H9 (cell line): Measurements from ENCODE around the gene LDLRAD4. TPM values are rescaled to one million over a fixed set of nuclear protein-coding genes. Genes with fewer than 3 reads are reported as not detected.

Experiments
- DNase-seq: peaks from one replicate; pipeline ENCODE4 v3.0.0-alpha.2; 2017
- H2AFZ ChIP-seq: one replicate; pipeline ENCODE4 v1.6.1; 2013; ENCODE audit warnings: mild to moderate bottlenecking, low read length, control low read depth, moderate library complexity
- H2AK5ac ChIP-seq: 2 replicates; pipeline ENCODE4 v1.6.1; 2013; ENCODE audit warnings: low read length, control low read depth, mixed read lengths; ENCODE audit not compliant: insufficient read length
- H2BK120ac ChIP-seq: one replicate; pipeline ENCODE4 v1.6.1; 2013; ENCODE audit warnings: low read depth, mild to moderate bottlenecking, low read length, control low read depth, inconsistent platforms; ENCODE audit not compliant: poor library complexity, severe bottlenecking
- H2BK12ac ChIP-seq: 2 replicates; pipeline ENCODE4 v1.6.1; 2013; ENCODE audit warnings: low read length, control low read depth, mixed read lengths, low read depth; ENCODE audit not compliant: insufficient read length
- H2BK15ac ChIP-seq: 2 replicates; pipeline ENCODE4 v1.6.1; 2013; ENCODE audit warnings: low read depth, low read length, control low read depth
- H2BK20ac ChIP-seq: one replicate; pipeline ENCODE4 v1.6.1; 2013; ENCODE audit warnings: low read depth, mild to moderate bottlenecking, low read length, control low read depth, inconsistent platforms; ENCODE audit not compliant: poor library complexity, severe bottlenecking
- H2BK5ac ChIP-seq: 2 replicates; pipeline ENCODE4 v1.6.1; 2013; ENCODE audit warnings: low read length, control low read depth, mixed read lengths; ENCODE audit not compliant: insufficient read length
- H3K14ac ChIP-seq: 2 replicates; pipeline ENCODE4 v1.6.1; 2013; ENCODE audit warnings: low read length, control low read depth; ENCODE audit not compliant: insufficient read depth
- H3K18ac ChIP-seq: 2 replicates; pipeline ENCODE4 v1.6.1; 2013; ENCODE audit warnings: low read depth, mild to moderate bottlenecking, mixed read lengths, low read length, control low read depth; ENCODE audit not compliant: insufficient read length
- H3K23ac ChIP-seq: 2 replicates; pipeline ENCODE4 v1.6.1; 2013; ENCODE audit warnings: low read length, control low read depth, mixed read lengths, low read depth; ENCODE audit not compliant: insufficient read length
- H3K23me2 ChIP-seq: 2 replicates; pipeline ENCODE4 v1.6.1; 2013; ENCODE audit warnings: low read depth, mild to moderate bottlenecking, mixed read lengths, low read length, control low read depth; ENCODE audit not compliant: insufficient read length, poor library complexity, severe bottlenecking
- H3K27ac ChIP-seq: 2 replicates; pipeline ENCODE4 v1.5.1; 2013; ENCODE audit warnings: low read length, control low read depth, mixed read lengths, low read depth; ENCODE audit not compliant: insufficient read length
- H3K27me3 ChIP-seq: 2 replicates; pipeline ENCODE4 v1.6.1; 2013; ENCODE audit warnings: low read length, control low read depth, inconsistent platforms; ENCODE audit not compliant: insufficient read depth
- H3K4ac ChIP-seq: 2 replicates; pipeline ENCODE4 v1.6.1; 2013; ENCODE audit warnings: low read depth, mild to moderate bottlenecking, control low read depth, inconsistent platforms, low read length, moderate library complexity
- H3K4me1 ChIP-seq: 2 replicates; pipeline ENCODE4 v1.6.1; 2013; ENCODE audit warnings: low read length, control low read depth, inconsistent platforms; ENCODE audit not compliant: insufficient read depth
- H3K4me2 ChIP-seq: 2 replicates; pipeline ENCODE4 v1.6.1; 2013; ENCODE audit warnings: low read length, control low read depth, mixed read lengths; ENCODE audit not compliant: insufficient read length, insufficient read depth
- H3K56ac ChIP-seq: 2 replicates; pipeline ENCODE4 v1.6.1; 2013; ENCODE audit warnings: low read depth, mild to moderate bottlenecking, mixed read lengths, low read length, control low read depth; ENCODE audit not compliant: insufficient read length
- H3K79me1 ChIP-seq: 2 replicates; pipeline ENCODE4 v1.6.1; 2013; ENCODE audit warnings: low read depth, mild to moderate bottlenecking, moderate library complexity, low read length, control low read depth, inconsistent platforms; ENCODE audit not compliant: insufficient read depth, poor library complexity, severe bottlenecking
- H3K79me2 ChIP-seq: 2 replicates; pipeline ENCODE4 v1.6.1; 2013; ENCODE audit warnings: low read length, control low read depth, inconsistent platforms; ENCODE audit not compliant: insufficient read depth
- H3K9ac ChIP-seq: 2 replicates; pipeline ENCODE4 v1.6.1; 2013; ENCODE audit warnings: low read length, control low read depth, mixed read lengths; ENCODE audit not compliant: insufficient read length; ENCODE audit errors: extremely low read depth
- H3K9me3 ChIP-seq: one replicate; pipeline ENCODE4 v1.6.1; 2013; ENCODE audit warnings: low read depth, low read length, inconsistent platforms; ENCODE audit not compliant: control insufficient read depth
- H3T11ph ChIP-seq: one replicate; pipeline ENCODE4 v1.6.1; 2013; ENCODE audit warnings: mild to moderate bottlenecking, low read length, control low read depth, inconsistent platforms
- H4K20me1 ChIP-seq: one replicate; pipeline ENCODE4 v1.6.1; 2013; ENCODE audit not compliant: control insufficient read depth, insufficient read length, insufficient read depth
- H4K5ac ChIP-seq: 2 replicates; pipeline ENCODE4 v1.6.1; 2013; ENCODE audit warnings: low read depth, mild to moderate bottlenecking, mixed read lengths, low read length, control low read depth; ENCODE audit not compliant: insufficient read length
- H4K8ac ChIP-seq: replicated peaks from 2 replicates; pipeline ENCODE4 v1.6.1; 2013; ENCODE audit warnings: low read length, control low read depth, mixed read lengths, low read depth; ENCODE audit not compliant: insufficient read length
- H4K91ac ChIP-seq: 2 replicates; pipeline ENCODE4 v1.6.1; 2013; ENCODE audit warnings: low read depth, mild to moderate bottlenecking, moderate library complexity, mixed read lengths, low read length, control low read depth; ENCODE audit not compliant: insufficient read length
- H3K27ac Mint-ChIP-seq, 3 experiments: 2 replicates in 2 of 3; 3 replicates in 1 of 3; pipeline ENCODE4 v1.8.0; 2020 to 2021; ENCODE audit warnings: mixed read lengths in 3 of 3, mild to moderate bottlenecking in 1 of 3, moderate library complexity in 1 of 3
- H3K27me3 Mint-ChIP-seq: 2 replicates; pipeline ENCODE4 v1.8.0; 2021; ENCODE audit warnings: low read depth, mild to moderate bottlenecking, moderate library complexity, mixed read lengths
- H3K36me3 Mint-ChIP-seq, 3 experiments: 2 replicates in 2 of 3; 3 replicates in 1 of 3; pipeline ENCODE4 v1.8.0; 2020 to 2021; ENCODE audit warnings: low read depth in 3 of 3, mixed read lengths in 3 of 3; ENCODE audit not compliant: insufficient read depth in 1 of 3
- H3K4me1 Mint-ChIP-seq, 2 experiments: 2 replicates each; pipeline ENCODE4 v1.8.0; 2020; ENCODE audit warnings: mixed read lengths in 2 of 2
- H3K4me3 Mint-ChIP-seq, 2 experiments: 2 replicates in 1 of 2; 3 replicates in 1 of 2; pipeline ENCODE4 v1.8.0; 2020 to 2021; ENCODE audit warnings: mild to moderate bottlenecking in 2 of 2, mixed read lengths in 2 of 2, moderate library complexity in 1 of 2
- H3K9me3 Mint-ChIP-seq, 2 experiments: 2 replicates in 1 of 2; 3 replicates in 1 of 2; pipeline ENCODE4 v1.8.0; 2020; ENCODE audit warnings: mild to moderate bottlenecking in 2 of 2, mixed read lengths in 2 of 2, moderate library complexity in 1 of 2
- WGBS: extraction: QIAGEN DNeasy Blood & Tissue Kit; methylation state at CpG from one replicate; pipeline ENCODE4 v1.1.7; 2013; ENCODE audit warnings: missing lambda C conversion rate, low lambda C conversion rate, mixed read lengths; ENCODE audit not compliant: insufficient read length; ENCODE audit errors: extremely low coverage; 5-methylcytosine and 5-hydroxymethylcytosine counted together
- total RNA-seq: library from RNA; stranded (reverse); gene quantifications from 2 replicates; pipeline ENCODE4 v1.2.1, GENCODE V29; 2021
- TF ChIP-seq, protein P1 (sequence below): fragments of 200-600 bp; sonication (generic); conservative IDR thresholded peaks from 3 replicates; pipeline ENCODE4 v1.8.0; 2021; ENCODE audit warnings: antibody characterized with exemption, mild to moderate bottlenecking

Gene LDLRAD4
- total RNA-seq, 1 experiment from 2014 or later, result 3.9 TPM

GRCh38 chr18:13213036-13213795 lies 5.3 kb upstream of the LDLRAD4 start:
- H2AK5ac ChIP-seq, result no peak overlapping the region
- H2BK120ac ChIP-seq, result no peak overlapping the region
- H3K56ac ChIP-seq, result no peak overlapping the region
- H3K4me1 ChIP-seq, result no peaks in the 10 kb centered on the region
- H3K79me2 ChIP-seq, result no peaks in the 10 kb centered on the region
- H3K9me3 ChIP-seq, result no peaks in the 10 kb centered on the region
- H3K27ac Mint-ChIP-seq, result no peak overlapping the region
- H2BK12ac ChIP-seq, result no peak overlapping the region
- TF ChIP-seq, protein P1, sequence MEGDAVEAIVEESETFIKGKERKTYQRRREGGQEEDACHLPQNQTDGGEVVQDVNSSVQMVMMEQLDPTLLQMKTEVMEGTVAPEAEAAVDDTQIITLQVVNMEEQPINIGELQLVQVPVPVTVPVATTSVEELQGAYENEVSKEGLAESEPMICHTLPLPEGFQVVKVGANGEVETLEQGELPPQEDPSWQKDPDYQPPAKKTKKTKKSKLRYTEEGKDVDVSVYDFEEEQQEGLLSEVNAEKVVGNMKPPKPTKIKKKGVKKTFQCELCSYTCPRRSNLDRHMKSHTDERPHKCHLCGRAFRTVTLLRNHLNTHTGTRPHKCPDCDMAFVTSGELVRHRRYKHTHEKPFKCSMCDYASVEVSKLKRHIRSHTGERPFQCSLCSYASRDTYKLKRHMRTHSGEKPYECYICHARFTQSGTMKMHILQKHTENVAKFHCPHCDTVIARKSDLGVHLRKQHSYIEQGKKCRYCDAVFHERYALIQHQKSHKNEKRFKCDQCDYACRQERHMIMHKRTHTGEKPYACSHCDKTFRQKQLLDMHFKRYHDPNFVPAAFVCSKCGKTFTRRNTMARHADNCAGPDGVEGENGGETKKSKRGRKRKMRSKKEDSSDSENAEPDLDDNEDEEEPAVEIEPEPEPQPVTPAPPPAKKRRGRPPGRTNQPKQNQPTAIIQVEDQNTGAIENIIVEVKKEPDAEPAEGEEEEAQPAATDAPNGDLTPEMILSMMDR, result no peak
- H3K27me3 ChIP-seq, result peaks cover 8% of the 10 kb centered on the region; the same call in 1 of the 2 replicates
- no peaks in the 10 kb centered on the region for H3K79me1 ChIP-seq
- no peak overlapping the region for H4K5ac ChIP-seq
- no peak overlapping the region; the same call in 1 of the 2 replicates for H3K14ac ChIP-seq
- no peak overlapping the region for H3K4ac ChIP-seq
- no peaks in the 10 kb centered on the region for H4K20me1 ChIP-seq
- H3K18ac ChIP-seq, result no peak overlapping the region
- no peak overlapping the region for H2BK20ac ChIP-seq
- no peak overlapping the region for H3K4me2 ChIP-seq
- no peak overlapping the region for H2BK5ac ChIP-seq
- H4K8ac ChIP-seq, result no peak overlapping the region
- H2AFZ ChIP-seq, result no peak overlapping the region
- DNase-seq, result no peak
- H2BK15ac ChIP-seq, result no peak overlapping the region
- H3K9ac ChIP-seq, result no peak overlapping the region
- WGBS, result no CpG with 5 or more reads among the region's 18 CpGs
- no peak overlapping the region for H3K4me3 Mint-ChIP-seq
- H3K36me3 Mint-ChIP-seq, result peaks cover 0 to 2% (median 0%) of the 10 kb centered on the region in 3 experiments; a peak in 2 of 7 replicates
- H3K23me2 ChIP-seq, result peaks cover 5% of the 10 kb centered on the region
- no peak overlapping the region for H3K23ac ChIP-seq
- H3K27me3 Mint-ChIP-seq, result peaks cover 30% of the 10 kb centered on the region
- peaks cover 0 to 1% of the 10 kb centered on the region in 2 experiments; a peak in 2 of 5 replicates for H3K9me3 Mint-ChIP-seq
- no peak overlapping the region for H4K91ac ChIP-seq
- no peak overlapping the region for H3K27ac ChIP-seq
- H3K4me1 Mint-ChIP-seq, result peaks cover 5 to 7% of the 10 kb centered on the region in 2 experiments
- H3T11ph ChIP-seq, result no peak overlapping the region
